Osteocyte (in vitro differentiated cells): ENCODE data around the gene LMNTD2. TPM values are rescaled to one million over a fixed set of nuclear protein-coding genes. Genes with fewer than 3 reads are reported as not detected.

Source experiments
- DNase-seq: peaks from one replicate; pipeline ENCODE4 v3.0.0; 2021; ENCODE audit warnings: mixed read lengths; ENCODE audit not compliant: unreplicated experiment; ENCODE audit errors: extremely low spot score
- H3K27ac Mint-ChIP-seq: one replicate; pipeline ENCODE4 v1.8.0; 2021; ENCODE audit warnings: mild to moderate bottlenecking, mixed read lengths; ENCODE audit not compliant: unreplicated experiment
- H3K27me3 Mint-ChIP-seq: one replicate; pipeline ENCODE4 v1.8.0; 2021; ENCODE audit warnings: mixed read lengths; ENCODE audit not compliant: unreplicated experiment
- H3K36me3 Mint-ChIP-seq: one replicate; pipeline ENCODE4 v1.8.0; 2021; ENCODE audit warnings: mixed read lengths; ENCODE audit not compliant: unreplicated experiment
- H3K4me1 Mint-ChIP-seq: one replicate; pipeline ENCODE4 v1.8.0; 2021; ENCODE audit warnings: mixed read lengths; ENCODE audit not compliant: unreplicated experiment
- H3K4me3 Mint-ChIP-seq: one replicate; pipeline ENCODE4 v1.8.0; 2021; ENCODE audit warnings: mild to moderate bottlenecking, moderate library complexity, mixed read lengths; ENCODE audit not compliant: unreplicated experiment
- H3K9me3 Mint-ChIP-seq: one replicate; pipeline ENCODE4 v1.8.0; 2021; ENCODE audit warnings: mixed read lengths; ENCODE audit not compliant: unreplicated experiment
- total RNA-seq: library from RNA; stranded (reverse); gene quantifications from 2 replicates; pipeline ENCODE4 v1.2.1, GENCODE V29; 2021
- TF ChIP-seq, protein P1 (sequence below): fragments of 200-600 bp; sonication (generic); IDR thresholded peaks from 2 replicates; pipeline ENCODE4 v1.5.0; 2021; ENCODE audit warnings: antibody characterized with exemption, mild to moderate bottlenecking, moderate library complexity

Gene LMNTD2
- total RNA-seq, 1 donor from 2014 or later, result 6.4 TPM

DNA sequence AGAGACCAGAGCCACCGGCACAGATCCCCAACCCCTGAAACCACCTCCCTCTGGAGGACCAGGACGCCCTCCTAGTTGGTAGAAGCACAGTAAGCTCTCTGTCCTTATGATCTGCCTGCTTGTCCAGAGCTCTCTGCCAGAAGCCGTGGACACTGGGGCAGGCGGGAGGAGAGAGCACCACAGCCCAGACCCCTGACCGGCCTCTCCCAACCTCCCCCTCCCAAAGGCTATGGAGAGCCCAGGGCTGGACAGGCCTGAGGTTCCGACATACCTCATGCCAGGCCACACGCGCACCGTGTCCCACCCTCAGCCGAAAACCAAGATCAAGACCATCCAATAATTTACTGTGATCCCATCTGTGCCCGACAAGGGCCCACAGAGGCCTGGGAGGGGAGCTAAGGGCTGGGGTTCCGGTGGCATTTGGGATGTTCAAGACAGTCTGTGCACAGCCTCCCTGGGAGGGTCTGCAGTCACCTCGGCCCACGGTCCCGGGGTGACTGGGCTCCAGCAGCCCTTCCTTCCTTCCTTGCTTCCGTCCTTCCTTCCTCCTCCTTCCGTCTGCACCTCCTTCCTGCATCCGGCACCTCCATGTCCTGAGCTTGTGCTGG lies 28.5 kb downstream of the LMNTD2 start:
- Mint-ChIP-seq H3K27me3 (no peaks in the 10 kb centered on the region), H3K4me3 (peak overlapping the region; percentile 18), H3K9me3 (no peaks in the 10 kb centered on the region), H3K36me3 (peaks cover 6% of the 10 kb centered on the region), H3K4me1 (peaks cover 9% of the 10 kb centered on the region), H3K27ac (no peak overlapping the region)
- TF ChIP-seq, protein P1, sequence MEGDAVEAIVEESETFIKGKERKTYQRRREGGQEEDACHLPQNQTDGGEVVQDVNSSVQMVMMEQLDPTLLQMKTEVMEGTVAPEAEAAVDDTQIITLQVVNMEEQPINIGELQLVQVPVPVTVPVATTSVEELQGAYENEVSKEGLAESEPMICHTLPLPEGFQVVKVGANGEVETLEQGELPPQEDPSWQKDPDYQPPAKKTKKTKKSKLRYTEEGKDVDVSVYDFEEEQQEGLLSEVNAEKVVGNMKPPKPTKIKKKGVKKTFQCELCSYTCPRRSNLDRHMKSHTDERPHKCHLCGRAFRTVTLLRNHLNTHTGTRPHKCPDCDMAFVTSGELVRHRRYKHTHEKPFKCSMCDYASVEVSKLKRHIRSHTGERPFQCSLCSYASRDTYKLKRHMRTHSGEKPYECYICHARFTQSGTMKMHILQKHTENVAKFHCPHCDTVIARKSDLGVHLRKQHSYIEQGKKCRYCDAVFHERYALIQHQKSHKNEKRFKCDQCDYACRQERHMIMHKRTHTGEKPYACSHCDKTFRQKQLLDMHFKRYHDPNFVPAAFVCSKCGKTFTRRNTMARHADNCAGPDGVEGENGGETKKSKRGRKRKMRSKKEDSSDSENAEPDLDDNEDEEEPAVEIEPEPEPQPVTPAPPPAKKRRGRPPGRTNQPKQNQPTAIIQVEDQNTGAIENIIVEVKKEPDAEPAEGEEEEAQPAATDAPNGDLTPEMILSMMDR, result no peak
- no peak for DNase-seq

DNA sequence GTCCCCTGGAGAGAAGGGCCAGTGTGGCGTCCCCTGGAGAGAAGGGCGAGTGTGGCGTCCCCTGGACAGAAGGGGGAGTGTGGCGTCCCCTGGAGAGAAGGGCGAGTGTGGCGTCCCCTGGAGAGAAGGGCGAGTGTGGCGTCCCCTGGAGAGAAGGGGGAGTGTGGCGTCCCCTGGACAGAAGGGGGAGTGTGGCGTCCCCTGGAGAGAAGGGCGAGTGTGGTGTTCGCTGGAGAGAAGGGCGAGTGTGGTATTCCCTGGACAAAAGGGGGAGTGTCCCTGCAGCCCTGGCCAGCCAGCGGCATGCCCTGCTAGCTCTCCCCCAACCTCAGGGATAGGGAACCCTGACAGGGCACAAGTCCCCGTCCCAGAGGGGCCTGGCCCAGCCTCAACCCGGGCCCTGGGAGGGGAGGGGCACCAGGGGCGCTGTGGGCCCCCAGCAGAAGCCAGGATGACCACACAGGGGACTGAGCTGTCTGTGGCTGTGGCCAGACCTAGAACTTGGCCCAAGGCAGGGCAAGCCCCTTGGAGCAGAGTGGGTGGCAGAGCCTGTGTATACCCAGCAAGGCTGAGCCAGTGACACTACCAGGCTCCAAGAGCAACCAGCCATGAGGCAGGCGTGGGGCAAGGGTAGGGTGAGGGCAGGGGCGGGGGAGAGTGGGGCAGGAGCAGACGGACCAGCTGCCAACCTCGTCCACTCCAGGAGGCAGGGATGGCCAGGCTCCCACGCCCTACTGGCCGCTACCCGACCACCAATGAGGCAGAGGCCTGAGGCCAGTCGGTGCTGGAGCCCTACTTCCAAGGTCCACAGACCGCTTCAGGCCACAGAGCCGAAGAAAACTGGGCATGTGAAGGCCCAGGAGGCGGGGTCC lies 29.3 kb downstream of the LMNTD2 start:
- no peak for DNase-seq
- no peaks in the 10 kb centered on the region for H3K27me3 Mint-ChIP-seq
- no peaks in the 10 kb centered on the region for H3K9me3 Mint-ChIP-seq
- peaks cover 6% of the 10 kb centered on the region for H3K36me3 Mint-ChIP-seq
- no peak overlapping the region for H3K27ac Mint-ChIP-seq
- TF ChIP-seq, protein P1, result no peak
- H3K4me1 Mint-ChIP-seq, result peaks cover 6% of the 10 kb centered on the region
- no peak overlapping the region for H3K4me3 Mint-ChIP-seq

DNA sequence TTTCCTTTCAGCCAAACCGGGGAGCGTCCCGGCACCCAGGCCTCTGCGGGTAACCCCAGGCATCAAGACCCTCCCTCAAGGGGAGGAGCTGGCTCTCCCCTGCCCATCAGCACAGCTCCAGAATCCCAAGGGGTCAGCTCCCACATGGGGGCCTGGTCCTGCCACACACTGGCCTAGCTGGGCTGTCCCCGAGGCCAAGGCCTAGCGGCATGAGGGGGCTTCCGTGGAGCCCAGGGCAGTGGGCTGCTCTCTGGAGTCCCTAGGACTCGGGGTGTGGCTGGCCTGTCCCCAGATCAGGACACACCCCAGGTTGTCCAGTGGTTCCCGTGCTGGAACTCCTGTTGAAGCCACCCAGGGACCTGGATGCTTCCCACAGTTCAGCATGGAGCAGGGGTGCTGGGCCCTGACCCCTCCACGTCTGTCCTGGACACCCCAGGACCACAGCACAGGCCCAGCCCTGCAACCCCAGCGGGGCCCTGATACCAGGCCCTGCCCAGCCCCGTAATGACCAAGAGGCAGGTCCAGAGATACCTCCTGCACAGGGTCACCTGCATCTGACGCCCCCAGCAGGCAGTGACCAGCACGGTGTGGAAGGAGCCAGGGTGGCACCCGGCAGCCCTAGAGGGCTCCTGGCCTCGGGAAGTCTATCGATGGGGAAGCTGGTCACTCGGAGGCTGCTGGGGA lies 30.7 kb downstream of the LMNTD2 start:
- Mint-ChIP-seq H3K27ac (no peak overlapping the region), H3K4me3 (no peak overlapping the region), H3K9me3 (no peaks in the 10 kb centered on the region), H3K4me1 (peaks cover 4% of the 10 kb centered on the region), H3K36me3 (peaks cover 6% of the 10 kb centered on the region), H3K27me3 (no peaks in the 10 kb centered on the region)
- TF ChIP-seq, protein P1, result no peak
- DNase-seq, result no peak

DNA sequence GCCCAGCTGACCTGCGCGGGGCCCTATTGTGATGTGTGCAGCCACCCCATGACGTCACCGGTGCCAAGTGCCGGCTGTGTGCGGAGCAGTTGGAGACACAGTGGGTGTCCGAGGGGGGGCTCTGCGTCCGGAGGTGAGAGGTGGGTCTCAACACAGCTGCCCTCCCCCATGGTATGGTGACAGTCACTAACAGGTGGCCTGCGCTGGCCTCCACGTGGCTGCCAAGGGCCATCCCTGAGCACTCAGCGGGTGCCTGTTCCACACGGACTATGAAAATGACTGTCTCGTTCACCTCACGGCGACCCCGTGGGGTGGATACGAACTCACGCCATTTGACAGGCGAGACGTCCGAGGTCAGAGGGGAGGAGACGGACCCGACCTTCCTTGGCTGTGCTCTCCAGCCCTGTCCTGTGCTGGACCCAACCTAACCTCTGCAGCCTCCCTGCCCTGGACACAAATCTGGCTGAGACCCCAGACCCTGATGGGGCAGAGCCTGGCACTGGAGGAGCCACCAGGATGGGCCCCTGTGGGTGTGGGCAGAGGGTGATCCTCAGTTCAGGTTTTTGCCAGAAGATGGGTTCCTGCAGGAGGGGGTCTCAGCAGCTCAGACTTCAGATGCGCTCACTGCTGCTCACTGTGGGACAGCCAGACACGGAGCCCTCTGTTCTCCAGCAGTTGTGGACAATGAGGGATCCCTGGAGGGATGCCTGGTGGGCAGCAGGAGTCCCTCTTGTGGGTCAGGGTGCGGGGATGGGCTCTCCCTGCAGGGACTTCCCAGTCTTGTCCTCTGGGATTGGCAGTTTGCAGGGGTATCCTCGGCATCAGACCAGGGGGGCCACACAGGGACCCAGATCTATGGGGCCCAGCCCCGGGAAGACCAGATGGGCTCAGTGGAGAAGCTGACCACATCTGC lies 31.5 kb downstream of the LMNTD2 start:
- H3K27ac Mint-ChIP-seq, result no peak overlapping the region
- H3K9me3 Mint-ChIP-seq, result no peaks in the 10 kb centered on the region
- no peak for DNase-seq
- H3K4me3 Mint-ChIP-seq, result no peak overlapping the region
- peaks cover 6% of the 10 kb centered on the region for H3K36me3 Mint-ChIP-seq
- H3K27me3 Mint-ChIP-seq, result no peaks in the 10 kb centered on the region
- H3K4me1 Mint-ChIP-seq, result peaks cover 3% of the 10 kb centered on the region
- TF ChIP-seq, protein P1, result no peak
